Keratinocyte (primary cell): ENCODE measurements around the gene KYNU.

Experiments used
- CTCF ChIP-seq, 3 experiments: IDR thresholded peaks in 1 of 3; conservative IDR thresholded peaks in 1 of 3; optimal IDR thresholded peaks in 1 of 3; 2 replicates in 2 of 3; 3 replicates in 1 of 3; pipeline versions ENCODE3 to v1.5.1; 2011; ENCODE audit warnings: low read length in 3 of 3, mild to moderate bottlenecking in 3 of 3, moderate library complexity in 2 of 3, control low read depth in 1 of 3, inconsistent platforms in 1 of 3; ENCODE audit not compliant: insufficient read depth in 2 of 3; ENCODE audit errors: extremely low read depth in 1 of 3
- EZH2 ChIP-seq: IDR thresholded peaks from one replicate; pipeline ENCODE4 v1.6.1; 2012; ENCODE audit warnings: inconsistent platforms, mild to moderate bottlenecking, low read length, moderate library complexity

GRCh38 chr2:142993771-142994170, 116.3 kb downstream of the KYNU start:
- TF ChIP-seq CTCF (optimal IDR thresholded peaks at IDR 0.05 in 1 of 3, IDR thresholded peaks at IDR 0.05 in 1 of 3, conservative IDR thresholded peaks at IDR 0.05 in 1 of 3; ENCODE audit: extremely low read depth in 1 of 3, insufficient read depth in 2 of 3, low read length in 3 of 3) (no peak), EZH2 (no peak)
